ENCODE data around the gene KRTAP9-2.
"Not testable (repeated sequence)": the region's sequence is repeated elsewhere in the genome, so short reads cannot be mapped to it uniquely, and the experiment has no call there.

KRTAP9-2 gene, protein sequence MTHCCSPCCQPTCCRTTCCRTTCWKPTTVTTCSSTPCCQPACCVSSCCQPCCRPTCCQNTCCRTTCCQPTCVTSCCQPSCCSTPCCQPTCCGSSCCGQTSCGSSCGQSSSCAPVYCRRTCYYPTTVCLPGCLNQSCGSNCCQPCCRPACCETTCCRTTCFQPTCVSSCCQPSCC

DNA sequence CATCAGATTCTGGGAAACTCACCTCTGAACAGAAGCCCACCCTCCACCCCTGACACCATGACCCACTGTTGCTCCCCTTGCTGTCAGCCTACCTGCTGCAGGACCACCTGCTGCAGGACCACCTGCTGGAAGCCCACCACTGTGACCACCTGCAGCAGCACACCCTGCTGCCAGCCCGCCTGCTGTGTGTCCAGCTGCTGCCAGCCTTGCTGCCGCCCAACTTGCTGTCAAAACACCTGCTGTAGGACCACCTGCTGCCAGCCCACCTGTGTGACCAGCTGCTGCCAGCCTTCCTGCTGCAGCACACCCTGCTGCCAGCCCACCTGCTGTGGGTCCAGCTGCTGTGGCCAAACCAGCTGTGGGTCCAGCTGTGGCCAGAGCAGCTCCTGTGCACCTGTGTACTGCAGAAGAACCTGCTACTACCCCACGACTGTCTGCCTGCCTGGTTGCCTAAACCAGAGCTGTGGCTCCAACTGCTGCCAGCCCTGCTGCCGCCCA is at the start of gene KRTAP9-2:
Gene KRTAP9-2 (plus strand): TSS at position 51 of the 498 bp plus-strand sequence. CDS start 7 bp downstream, at position 58.
- DNase-seq (ENCODE audit: low spot score); POLR2A ChIA-PET (ENCODE audit: low non-redundant PET); H3K27ac ChIP-seq; CTCF ChIA-PET: not testable (repeated sequence)

DNA sequence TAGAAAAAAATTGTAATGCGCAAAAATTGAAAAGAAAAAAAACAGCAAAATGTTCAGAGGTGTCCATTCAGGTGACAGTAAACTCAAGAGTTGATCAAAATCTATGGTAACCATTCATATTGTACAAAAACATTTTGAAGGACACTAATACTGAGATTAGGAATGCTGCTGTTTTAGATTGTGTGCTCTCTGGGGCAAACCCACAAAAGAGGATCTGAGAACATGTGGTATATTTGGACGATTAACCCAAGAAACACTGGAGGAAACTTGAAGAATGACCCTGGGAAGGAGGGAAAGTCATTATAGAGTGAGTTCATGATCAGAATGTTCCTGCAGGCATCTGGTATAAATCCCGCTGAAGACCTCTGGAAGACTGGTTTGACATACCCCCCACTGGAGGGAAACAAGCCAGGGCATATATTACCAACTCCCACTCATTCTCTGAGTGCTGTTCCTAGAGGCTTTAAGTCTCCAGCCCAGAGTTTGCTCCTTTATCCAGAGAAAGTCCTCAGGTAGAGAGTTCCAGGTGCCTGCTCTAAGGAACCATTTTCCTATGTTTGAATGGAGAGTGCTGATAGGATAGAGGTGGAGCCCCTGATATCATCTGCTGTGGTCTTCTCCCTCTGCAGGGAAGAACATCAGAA is 49.6 kb upstream of the KRTAP9-2 start:
- TF ChIP-seq, protein P1, sequence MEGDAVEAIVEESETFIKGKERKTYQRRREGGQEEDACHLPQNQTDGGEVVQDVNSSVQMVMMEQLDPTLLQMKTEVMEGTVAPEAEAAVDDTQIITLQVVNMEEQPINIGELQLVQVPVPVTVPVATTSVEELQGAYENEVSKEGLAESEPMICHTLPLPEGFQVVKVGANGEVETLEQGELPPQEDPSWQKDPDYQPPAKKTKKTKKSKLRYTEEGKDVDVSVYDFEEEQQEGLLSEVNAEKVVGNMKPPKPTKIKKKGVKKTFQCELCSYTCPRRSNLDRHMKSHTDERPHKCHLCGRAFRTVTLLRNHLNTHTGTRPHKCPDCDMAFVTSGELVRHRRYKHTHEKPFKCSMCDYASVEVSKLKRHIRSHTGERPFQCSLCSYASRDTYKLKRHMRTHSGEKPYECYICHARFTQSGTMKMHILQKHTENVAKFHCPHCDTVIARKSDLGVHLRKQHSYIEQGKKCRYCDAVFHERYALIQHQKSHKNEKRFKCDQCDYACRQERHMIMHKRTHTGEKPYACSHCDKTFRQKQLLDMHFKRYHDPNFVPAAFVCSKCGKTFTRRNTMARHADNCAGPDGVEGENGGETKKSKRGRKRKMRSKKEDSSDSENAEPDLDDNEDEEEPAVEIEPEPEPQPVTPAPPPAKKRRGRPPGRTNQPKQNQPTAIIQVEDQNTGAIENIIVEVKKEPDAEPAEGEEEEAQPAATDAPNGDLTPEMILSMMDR (conservative IDR thresholded peaks at IDR 0.05; ENCODE audit: low read depth) = no peak
- ChIA-PET POLR2A (ENCODE audit: low non-redundant PET) (no interaction called here), CTCF (no interaction called here)
- H3K27ac ChIP-seq = no peak overlapping the region
- no peak for DNase-seq (ENCODE audit: low spot score)

DNA sequence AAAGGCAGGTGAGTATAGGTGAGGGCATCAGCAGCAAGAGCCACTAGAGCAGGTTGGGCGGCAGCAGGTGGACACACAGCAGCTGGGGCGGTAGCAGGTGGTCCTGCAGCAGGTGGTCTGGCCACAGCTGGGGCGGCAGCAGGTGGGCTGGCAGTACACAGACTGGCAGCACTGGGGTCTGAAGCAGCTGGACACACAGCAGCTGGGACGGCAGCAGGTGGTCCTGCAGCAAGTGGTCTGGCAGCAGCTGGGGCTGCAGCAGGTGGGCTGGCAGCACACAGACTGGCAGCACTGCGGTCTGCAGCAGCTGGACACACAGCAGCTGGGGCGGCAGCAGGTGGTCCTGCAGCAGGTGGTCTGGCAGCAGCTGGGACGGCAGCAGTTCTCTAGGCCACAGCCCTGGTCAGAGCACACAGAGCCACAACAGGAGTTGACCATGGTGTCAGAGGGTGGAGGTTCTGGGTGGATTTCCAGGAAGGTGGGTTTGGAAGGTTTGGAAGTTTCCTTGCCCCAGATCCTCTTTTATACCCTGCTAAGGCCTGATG is 48.6 kb upstream of the KRTAP9-2 start, which contains the start of gene KRTAP4-2:
Gene KRTAP4-2 (minus strand): TSS at position 495 of the 545 bp plus-strand sequence. CDS start 57 bp downstream, at position 438.
- ChIA-PET POLR2A (ENCODE audit: low non-redundant PET) (no interaction called here), CTCF (no interaction called here)
- TF ChIP-seq, protein P1 (conservative IDR thresholded peaks at IDR 0.05; ENCODE audit: low read depth) = no peak
- no peak within 1 kb of the TSS for H3K27ac ChIP-seq
- DNase-seq (ENCODE audit: low spot score) = no peak

DNA sequence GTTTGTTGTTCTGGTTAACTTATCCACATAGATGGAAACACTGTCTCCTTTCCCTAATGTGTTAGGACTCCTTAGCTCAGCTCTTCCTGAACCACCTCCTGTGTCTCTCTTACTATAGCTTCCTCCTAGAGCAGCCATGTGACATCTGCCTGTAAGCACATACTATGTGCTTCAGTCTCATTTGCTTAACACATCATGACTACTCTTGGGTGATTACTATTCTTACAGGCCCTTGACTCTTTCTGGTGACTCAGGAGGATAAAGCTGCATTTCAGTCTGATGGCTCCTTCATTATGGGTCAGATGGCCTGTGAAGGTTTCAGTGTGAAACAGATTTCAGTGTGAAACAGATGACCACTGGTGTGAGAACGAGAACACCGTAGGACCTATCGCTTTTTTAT is 48.1 kb upstream of the KRTAP9-2 start:
- ChIA-PET POLR2A (ENCODE audit: low non-redundant PET) (no interaction called here), CTCF (no interaction called here)
- H3K27ac ChIP-seq = no peak overlapping the region
- no peak for DNase-seq (ENCODE audit: low spot score)
- TF ChIP-seq, protein P1 (conservative IDR thresholded peaks at IDR 0.05; ENCODE audit: low read depth) = no peak

DNA sequence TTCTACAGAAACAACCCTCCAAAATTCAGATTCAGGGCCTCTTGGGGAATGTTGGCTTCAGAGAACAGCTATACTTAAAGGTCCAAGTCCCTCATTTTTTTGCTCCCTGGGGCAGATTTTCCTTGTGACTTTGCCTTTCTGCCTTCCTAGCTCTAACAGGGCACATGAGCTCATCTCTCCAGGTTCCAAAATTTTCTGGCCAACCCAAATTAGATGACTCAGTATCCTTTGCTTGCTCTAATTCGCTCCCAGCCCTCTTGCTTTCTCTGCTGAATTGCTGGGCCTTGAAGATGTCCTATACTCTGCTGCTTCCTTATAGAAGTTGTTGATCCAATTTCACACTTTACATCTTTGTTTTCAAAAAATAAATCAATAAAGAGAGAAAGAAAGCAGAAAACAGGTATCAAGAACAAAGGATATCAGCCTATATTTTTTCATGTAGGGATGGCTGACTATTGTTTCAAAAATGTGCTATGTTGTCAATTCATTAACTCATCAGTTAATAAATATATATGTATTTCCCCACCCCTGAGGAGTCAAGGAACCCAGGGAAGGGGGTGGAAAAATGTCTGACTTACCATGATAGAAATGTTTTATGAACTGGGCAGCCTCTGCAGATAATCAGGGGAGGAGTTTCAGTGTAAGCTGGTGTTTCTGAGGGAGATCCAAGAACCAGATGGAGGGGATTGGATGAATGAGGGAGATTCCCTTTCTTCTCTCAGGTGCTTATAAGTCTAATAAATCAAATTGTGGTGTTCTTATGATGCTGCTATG is 47.4 kb upstream of the KRTAP9-2 start:
- ChIA-PET POLR2A (ENCODE audit: low non-redundant PET) (no interaction called here), CTCF (no interaction called here)
- H3K27ac ChIP-seq = no peak overlapping the region

DNA sequence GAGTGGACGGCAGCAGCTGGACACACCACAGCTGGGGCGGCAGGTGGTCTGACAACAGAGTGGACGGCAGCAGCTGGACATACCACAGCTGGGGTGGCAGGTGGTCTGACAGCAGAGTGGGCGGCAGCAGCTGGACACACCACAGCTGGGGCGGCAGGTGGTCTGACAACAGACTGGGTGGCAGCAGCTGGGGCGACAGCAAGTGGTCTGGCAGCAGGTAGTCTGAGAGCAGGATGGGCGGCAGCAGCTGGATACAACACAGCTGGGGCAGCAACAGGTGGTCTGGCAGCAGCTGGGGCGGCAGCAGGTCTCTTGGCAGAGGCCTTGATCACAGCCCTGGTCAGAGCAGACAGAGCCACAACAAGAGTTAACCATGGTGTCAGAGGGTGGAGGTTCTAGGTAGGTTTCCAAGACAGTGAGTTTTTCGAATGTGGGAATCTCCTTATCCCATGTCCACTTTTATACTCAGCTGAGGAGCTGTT is 41.9 kb upstream of the KRTAP9-2 start, which contains the start of gene KRTAP4-1:
Gene KRTAP4-1 (minus strand): TSS at position 432 of the 482 bp plus-strand sequence. CDS start 57 bp downstream, at position 375.
- ChIA-PET POLR2A (ENCODE audit: low non-redundant PET) (no interaction called here), CTCF (interaction anchor here (1.0 kb wide), 1 partner anchor 175 kb away, joined by 3 read pairs; no protein-coding TSS in a partner anchor)
- TF ChIP-seq, protein P1 (conservative IDR thresholded peaks at IDR 0.05; ENCODE audit: low read depth) = no peak
- no peak within 1 kb of the TSS for H3K27ac ChIP-seq
- no peak for DNase-seq (ENCODE audit: low spot score)

More for the DNA sequence above, 47.4 kb upstream of the KRTAP9-2 start:
- DNase-seq (ENCODE audit: low spot score) = no peak
- TF ChIP-seq, protein P1 (conservative IDR thresholded peaks at IDR 0.05; ENCODE audit: low read depth) = no peak
